Astrocyte of the cerebellum (primary cell): ENCODE measurements around the gene HAL.

Experiments
- DNase-seq: peaks from one replicate; pipeline ENCODE4 v3.0.0-alpha.2; 2011; ENCODE audit warnings: low read depth
- H3K4me3 ChIP-seq: 2 replicates; pipeline ENCODE4 v1.5.1; 2011; ENCODE audit warnings: mild to moderate bottlenecking, low read depth, low read length, moderate library complexity
- CTCF ChIP-seq: IDR thresholded peaks from 2 replicates; pipeline ENCODE4 v1.5.1; 2012; ENCODE audit warnings: low read length, low read depth, moderate library complexity, mild to moderate bottlenecking; ENCODE audit errors: missing control alignments
- in situ Hi-C: cut with HindIII; loops from 2 replicates; pipeline ENCODE4 v1.10.0; 2017; ENCODE audit warnings: low sequenced_read_pairs

HAL gene

GRCh38 chr12:95949477-95950206 lies 46.5 kb downstream of the HAL start:
- in situ Hi-C loops: no loop called here
- no peak overlapping the region for H3K4me3 ChIP-seq
- no peak for DNase-seq
- no peak for TF ChIP-seq CTCF

GRCh38 chr12:95944108-95944704 lies 51.9 kb downstream of the HAL start:
- H3K4me3 ChIP-seq: no peak overlapping the region
- in situ Hi-C loops: no loop called here
- TF ChIP-seq CTCF: no peak
- DNase-seq: no peak

- H3K4me3 ChIP-seq: peak within 1 kb of the TSS; percentile 62
- DNase-seq: no peak
- in situ Hi-C loops: no loop called here
- TF ChIP-seq CTCF: peak; percentile 22
Observed at GRCh38 chr12:95943330-95943842, 52.8 kb downstream of the HAL start, which contains the start of gene AMDHD1. TSS of gene AMDHD1 (plus strand) at chr12:95943331. CDS start at chr12:95943399, 68 bp downstream.

GRCh38 chr12:95942524-95943329 lies 53.4 kb downstream of the HAL start, which contains the start of gene CCDC38:
TSS of gene CCDC38 (minus strand) at chr12:95942614. CDS start at chr12:95936509, 6,105 bp downstream.
- H3K4me3 ChIP-seq: peak within 1 kb of the TSS; percentile 62
- in situ Hi-C loops: no loop called here
- no peak for TF ChIP-seq CTCF
- peak; percentile 8 for DNase-seq

GRCh38 chr12:95942101-95942523 lies 54.0 kb downstream of the HAL start:
- no peak for TF ChIP-seq CTCF
- peak overlapping the region; percentile 62 for H3K4me3 ChIP-seq
- in situ Hi-C loops: no loop called here
- DNase-seq: no peak

- in situ Hi-C loops: no loop called here
- no peak overlapping the region for H3K4me3 ChIP-seq
- TF ChIP-seq CTCF: no peak
- DNase-seq: no peak
Observed at GRCh38 chr12:95940514-95940913, 55.6 kb downstream of the HAL start.
